Cardiac septum (tissue), 1 donor: ENCODE results near the gene NF1. TPM values are rescaled to one million over a fixed set of nuclear protein-coding genes. Genes with fewer than 3 reads are reported as not detected.
"Not testable (repeated sequence)": the region's sequence is repeated elsewhere in the genome, so short reads cannot be mapped to it uniquely, and the experiment has no call there.

Experiments
- DNase-seq: peaks from one replicate; pipeline ENCODE4 v3.0.0-alpha.2; 2020; ENCODE audit warnings: low spot score
- intact Hi-C: fragments of 100-400 bp; cut with DNase I; formaldehyde crosslinking; loops from one replicate; pipeline ENCODE4 v1.14.0; 2022
- total RNA-seq: library from RNA; stranded (reverse); fragmentation: NEBNext Ultra II Directional; extraction: Animal tissue kit (Norgen Biotek cat#: 25700); gene quantifications from one replicate; pipeline ENCODE4 v1.2.1, GENCODE V29; 2021
- donor health status: DM: no; HTN: no; CAD: no.

The NF1 gene
- total RNA-seq, 1 donor from 2014 or later, result 53.6 TPM

DNA sequence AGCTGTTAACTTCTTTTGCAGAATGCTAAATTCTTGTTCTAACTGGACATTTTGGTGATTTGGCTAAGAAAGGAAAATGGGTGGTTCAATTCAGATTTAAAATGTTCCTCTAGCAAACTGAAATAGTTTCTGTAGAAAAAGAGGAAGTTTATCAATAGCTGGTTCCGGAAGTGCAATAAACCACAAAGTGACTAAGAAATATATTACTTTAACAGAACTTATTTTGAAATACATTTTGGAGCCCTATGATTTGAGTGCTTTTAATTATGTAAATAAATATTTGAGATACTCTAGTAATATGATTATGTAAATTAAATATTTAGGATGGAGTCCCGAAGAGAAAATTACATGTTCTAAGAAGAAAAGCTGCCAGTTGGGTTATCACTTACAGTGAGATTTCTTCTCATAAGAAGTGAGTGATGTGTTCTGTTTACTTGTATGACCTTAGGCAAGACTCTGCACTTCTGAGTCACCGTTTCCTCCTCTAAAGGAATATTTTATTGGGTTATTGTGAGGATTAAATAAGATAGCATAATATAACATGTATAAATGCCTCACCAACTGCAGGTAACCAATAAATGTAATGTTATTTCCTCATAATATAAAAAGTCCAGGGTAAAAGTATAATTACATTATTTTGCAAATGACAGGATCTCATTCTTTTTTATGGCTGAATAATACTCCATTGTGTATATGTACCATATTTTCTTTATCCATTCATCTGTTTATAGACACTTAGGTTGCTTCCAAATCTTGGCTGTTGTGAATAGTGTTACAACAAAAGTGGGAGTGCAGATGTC, 219.4 kb downstream of the NF1 start, which contains the start of gene EVI2B:
EVI2B (minus strand) TSS at position 73 of the 800 bp plus-strand sequence. CDS start 8,445 bp downstream, outside the sequence.
- DNase-seq, result no peak
- intact Hi-C loops, result no loop called here

DNA sequence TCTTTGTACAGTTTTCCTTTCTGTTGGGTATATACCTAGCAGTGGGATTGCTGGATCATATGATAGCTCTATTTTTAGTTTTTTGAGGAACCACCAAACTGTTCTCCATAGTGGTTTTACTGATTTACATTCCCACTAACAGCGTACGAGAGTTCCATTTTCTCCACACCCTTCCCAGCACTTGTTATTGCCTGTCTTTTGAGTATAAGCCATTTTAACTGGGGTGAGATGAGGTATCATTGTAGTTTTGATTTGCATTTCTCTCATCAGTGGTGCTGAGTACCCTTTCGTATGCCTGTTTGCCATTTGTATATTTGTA, 220.0 kb downstream of the NF1 start:
- DNase-seq, result no peak
- intact Hi-C loops, result no loop called here

DNA sequence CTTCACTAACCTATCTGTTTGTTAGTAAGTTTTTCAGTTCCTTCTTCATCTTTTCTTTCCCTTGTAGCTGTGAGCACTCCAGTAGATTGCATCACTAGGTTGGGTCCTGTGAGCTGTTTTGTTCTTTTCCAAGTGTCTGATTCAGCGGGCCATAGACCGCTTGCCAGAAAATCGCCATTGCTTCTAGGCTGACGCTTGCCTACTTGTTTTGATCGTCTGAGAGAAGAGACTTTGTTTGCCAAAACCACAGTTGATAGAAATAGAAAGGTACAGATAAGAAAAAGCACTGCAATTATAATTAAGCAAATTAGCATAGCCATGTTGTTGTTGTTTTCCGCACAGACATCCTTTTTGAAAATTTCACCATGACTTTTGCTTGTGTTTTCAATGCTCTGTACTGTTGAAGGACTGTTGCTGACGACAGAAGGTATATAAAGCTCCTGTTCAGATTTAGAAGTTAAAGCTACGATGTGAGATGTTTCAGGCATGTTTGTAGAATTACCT, 223.6 kb downstream of the NF1 start:
- DNase-seq, result no peak
- intact Hi-C loops, result no loop called here

DNA sequence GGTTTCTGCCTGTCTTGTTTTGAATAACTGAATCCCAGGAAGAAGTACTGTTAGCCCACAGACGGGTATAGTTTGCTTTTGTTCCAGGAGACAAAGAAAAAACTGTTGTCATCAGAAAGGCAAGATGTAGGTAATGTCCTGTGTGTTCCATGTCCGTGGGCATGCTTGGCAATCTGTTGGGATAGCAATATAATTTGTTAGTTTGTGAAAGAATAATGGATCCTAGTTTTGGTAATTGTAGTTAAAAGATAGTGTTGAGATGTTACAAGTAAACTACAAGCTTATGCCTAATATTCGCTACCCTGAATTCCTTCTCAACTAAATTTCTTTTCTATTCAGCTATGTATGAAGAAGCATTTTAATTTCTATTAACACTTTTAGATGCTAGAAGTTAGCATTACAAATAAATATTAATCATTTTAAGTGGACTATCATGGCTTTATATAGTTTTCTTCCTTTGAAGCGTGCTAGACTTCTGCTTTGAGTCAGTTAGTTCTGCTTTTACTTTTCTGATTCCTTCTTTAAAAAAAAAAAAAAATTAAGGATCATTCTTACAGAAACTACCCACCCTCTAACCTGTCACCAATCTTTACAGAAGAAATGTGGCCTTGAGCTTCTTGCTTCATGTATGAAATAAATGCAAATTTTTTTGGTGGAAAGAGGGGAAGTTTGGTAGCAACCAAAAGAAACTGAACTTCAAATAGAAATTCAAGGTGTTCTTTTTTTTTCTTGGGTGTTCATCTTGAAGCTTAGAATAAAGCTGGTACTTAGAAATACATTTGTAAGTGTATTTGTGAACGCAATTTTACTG, 224.3 kb downstream of the NF1 start:
- intact Hi-C loops, result no loop called here
- DNase-seq, result no peak

DNA sequence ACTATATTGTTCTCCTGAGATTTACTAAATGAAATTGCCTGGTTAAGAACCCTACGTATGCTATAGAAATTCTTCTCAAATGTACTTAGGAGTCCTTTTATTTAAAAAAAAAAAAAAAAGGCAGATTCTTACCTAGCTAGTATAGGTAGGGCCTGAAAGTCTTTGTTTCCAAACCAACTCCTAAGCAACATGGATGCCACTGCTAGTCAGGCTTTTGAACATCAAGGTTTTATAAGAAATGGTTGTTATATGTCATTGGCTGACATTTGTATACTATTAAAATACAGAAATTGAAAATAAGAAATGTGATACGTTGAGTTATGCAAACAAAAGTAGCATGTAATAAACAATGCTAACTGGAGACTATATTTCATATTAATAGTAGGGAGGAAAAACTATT, 225.5 kb downstream of the NF1 start:
- intact Hi-C loops, result no loop called here

DNA sequence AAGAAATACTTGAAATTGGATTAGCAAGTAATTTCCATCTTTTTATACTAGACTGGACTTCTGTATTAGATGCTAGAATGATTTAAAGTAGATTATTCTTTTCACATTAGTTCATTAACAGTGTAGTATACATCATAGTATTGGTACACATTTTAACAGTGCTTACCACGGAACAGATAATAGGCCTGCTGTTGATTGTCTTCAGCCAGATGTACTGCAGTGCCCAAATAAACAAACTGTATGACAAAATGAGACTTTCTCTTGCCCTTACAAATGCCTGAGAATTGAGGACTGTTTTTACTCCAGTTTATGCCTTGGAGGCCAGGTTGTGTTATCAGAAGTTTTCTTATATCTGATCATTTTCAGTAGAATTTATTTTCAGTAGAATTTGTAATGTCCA, 226.0 kb downstream of the NF1 start:
- no peak for DNase-seq
- intact Hi-C loops, result no loop called here

More for the DNA sequence above, 225.5 kb downstream of the NF1 start:
- no peak for DNase-seq

DNA sequence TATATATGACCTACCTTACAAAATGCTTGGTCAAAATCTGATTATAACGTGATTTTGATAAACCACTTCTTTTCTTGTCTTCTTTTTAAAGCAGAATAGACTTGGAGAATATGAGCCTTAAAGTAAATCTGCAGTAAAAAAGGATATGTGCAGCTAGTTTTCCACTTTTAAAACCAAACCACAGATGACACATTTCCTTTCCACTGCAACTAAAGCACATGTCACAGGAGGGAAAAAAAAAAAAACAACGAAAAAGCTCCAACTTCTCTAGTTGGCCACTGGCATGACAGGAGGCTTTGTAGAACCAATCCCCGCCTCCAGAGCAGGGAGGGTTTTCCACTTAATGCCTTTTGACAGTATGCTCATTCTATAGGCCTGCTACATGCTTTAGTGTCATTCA, 226.7 kb downstream of the NF1 start, which contains the start of gene EVI2A:
EVI2A (minus strand) TSS at position 142 of the 400 bp plus-strand sequence. CDS start 2,609 bp downstream, outside the sequence.
- no peak for DNase-seq

DNA sequence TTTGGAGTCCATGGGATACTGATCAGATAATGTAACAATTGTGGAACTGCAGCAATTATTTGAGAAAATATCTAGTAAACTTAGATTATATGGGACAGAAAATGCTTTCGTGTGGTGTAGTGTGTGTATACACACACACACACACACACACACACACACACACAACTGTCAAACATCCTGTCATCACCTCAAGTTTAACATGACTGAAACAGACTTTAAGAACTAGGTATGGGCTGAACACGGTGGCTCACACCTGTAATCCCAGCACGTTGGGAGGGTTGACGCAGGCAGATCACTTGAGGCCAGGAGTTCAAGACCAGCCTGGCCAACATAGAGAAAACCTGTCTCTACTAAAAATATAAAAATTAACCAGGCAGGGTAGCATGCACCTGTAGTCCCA, 227.2 kb downstream of the NF1 start:
- intact Hi-C loops, result no loop called here
- DNase-seq, result no peak

More for the DNA sequence above, 226.7 kb downstream of the NF1 start, which contains the start of gene EVI2A:
- intact Hi-C loops, result no loop called here

DNA sequence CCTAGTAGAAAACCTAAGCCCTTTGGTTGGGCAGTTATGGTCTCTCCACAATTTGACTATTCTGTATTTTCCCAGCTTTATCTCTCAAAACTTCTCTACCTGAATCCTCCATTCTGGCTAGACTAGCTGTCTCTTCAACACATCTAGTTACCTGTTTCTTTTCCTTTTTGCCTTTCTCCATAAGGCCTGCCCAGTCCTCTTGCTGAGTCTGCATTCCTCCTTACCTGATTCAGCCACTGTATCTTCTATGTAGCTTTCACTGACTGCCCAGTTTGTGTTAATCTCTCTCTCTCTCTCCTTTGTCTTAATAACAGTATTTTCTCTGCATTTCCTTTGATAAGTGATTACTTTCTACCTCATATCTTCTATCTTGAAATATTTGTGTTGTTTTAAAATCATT, 228.8 kb downstream of the NF1 start:
- DNase-seq, result no peak
- intact Hi-C loops, result no loop called here

DNA sequence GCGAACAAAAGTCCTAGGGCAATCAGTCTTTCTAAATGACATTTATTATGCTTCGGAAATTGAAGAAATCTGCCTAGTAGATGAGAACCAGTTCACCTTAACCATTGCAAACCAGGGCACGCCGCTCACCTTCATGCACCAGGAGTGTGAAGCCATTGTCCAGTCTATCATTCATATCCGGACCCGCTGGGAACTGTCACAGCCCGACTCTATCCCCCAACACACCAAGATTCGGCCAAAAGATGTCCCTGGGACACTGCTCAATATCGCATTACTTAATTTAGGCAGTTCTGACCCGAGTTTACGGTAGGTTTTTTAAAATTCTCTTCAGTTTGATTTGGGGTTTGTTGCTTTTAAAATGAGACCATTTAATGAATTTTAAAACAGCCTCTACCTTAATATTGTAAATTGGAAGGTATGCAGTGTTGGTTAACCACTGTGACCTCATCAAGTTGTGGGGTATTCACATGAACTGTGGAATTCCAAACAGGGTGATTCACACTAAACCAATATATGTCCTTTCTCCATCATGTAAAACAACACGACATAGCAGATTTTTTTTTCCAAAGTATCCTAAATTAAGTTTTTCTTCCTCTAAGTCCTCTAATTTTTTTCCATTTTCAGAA, 232.9 kb downstream of the NF1 start:
- intact Hi-C loops, result no loop called here
- DNase-seq, result no peak

DNA sequence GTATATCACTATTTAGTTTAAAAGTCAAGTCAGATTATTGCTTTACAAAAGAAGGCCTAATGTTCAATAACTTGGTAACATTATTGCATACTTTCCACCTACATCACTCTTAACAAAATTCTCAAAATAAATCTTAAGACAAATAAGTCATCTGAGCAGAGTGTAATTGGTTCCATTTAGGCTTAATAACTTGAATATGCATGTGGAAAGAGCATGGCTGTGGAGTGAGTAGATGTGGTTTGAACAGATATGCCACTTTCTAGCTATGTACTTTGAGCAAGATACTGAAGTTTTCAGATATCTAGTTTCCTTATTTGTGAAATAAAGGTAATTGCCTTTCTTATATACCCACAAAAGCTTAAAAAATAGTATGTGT, 233.4 kb downstream of the NF1 start:
- intact Hi-C loops, result no loop called here
- DNase-seq, result no peak

DNA sequence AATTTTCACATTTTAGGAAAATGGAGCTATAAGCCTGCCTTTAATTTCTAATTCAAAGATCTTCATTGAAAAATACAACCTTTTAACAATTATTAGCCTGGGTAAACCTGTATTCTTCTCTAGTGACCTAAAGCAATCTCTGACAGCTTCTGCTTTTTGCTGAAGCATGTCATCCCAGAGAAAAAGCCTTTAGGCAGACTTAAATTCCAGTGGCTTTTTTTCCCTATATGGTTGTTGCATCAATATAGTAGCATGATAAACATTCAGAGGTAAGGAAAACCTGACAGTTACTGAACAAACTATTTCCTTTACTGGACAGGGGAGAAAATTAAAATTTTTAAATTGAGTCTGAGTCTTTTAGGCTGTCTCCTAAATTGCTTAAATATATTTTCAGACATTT, 234.4 kb downstream of the NF1 start:
- intact Hi-C loops, result no loop called here
- no peak for DNase-seq

DNA sequence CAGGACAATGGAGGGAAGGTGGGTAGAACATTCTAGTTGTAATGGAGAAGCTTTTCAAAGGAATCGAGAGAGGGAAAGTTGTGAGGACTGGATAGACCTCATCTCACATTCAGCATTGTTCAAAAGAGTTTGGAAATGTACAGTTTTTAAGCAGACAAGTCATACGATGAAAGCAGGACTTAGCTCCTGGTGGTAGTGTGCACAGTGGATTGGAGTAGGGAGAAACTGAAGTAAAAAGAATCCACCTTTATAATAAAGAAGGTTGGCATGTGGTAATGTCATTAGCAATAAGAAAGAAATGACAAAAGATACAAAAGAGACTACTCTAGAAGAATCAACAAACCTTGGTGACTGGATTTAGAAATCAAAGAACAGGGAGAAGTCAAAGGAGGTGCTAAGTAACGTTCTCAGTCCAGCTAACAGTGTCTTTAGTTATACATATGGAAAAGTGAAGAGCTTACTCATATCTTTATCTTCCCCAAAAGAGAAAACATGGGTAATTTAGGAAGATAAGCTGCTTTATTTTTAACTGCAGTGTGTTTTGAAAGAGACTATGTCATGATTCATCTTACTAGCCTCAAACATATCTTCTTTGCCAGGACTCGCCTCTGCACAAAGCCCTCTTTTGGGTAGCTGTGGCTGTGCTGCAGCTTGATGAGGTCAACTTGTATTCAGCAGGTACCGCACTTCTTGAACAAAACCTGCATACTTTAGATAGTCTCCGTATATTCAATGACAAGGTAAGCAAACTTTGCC, 245.3 kb downstream of the NF1 start:
- intact Hi-C loops, result no loop called here
- DNase-seq, result no peak

DNA sequence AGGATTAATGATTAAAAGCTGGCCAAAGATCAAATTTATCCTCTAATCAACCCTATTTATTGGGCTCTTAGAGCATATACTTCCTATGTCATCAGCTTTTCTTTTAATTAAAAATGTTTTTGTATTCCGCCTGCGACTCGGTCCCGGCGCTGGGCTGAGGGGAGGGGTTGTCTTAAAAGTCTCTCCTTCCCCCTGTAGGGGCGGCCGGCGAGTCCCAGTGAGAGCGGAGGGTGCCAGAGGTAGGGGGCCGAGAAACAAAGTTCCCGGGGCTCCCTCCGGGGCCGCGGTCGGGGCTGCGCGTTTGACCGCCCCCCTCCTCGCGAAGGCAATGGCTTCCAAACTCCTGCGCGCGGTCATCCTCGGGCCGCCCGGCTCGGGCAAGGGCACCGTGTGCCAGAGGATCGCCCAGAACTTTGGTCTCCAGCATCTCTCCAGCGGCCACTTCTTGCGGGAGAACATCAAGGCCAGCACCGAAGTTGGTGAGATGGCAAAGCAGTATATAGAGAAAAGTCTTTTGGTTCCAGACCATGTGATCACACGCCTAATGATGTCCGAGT, 250.5 kb downstream of the NF1 start:
- DNase-seq, intact Hi-C loops: not testable (repeated sequence)

DNA sequence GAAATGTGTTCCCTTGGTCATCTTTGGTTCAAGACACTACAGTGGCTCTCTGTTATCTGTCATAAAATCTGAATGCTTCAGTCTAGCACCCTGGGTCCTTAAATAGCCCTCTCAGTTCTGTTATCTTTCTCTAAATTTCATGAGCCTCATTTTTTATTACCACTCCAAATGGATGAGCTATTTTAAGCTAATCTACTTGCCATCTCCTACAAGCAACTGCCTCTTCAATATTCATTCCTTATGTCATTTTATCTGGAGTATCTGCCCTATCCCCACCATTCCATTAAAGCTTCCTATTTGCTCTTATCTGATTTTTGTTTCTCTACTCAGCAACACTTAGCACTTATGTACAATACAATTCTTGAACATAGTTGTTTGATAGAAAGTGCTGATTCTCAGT, 254.7 kb downstream of the NF1 start:
- no peak for DNase-seq
- intact Hi-C loops, result no loop called here

DNA sequence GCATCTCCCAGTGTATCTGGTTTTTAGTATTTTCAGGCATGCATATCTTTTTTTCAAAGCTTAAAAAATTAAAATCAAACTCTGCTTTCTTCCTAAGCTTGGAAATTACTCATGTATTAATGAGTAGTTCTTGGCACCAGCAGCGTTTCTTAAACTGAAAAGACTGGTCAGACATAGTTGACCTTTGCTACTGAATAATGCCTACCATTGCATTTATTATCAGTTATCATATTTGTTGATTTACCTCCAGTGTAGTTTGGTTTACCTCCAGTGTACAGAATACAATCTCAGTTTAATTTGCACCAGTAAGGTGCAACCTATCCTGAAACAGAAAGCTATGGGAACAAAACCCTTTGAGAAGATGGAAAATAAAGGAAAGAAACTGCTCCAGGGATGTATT, 261.2 kb downstream of the NF1 start:
- intact Hi-C loops, result no loop called here
- no peak for DNase-seq

DNA sequence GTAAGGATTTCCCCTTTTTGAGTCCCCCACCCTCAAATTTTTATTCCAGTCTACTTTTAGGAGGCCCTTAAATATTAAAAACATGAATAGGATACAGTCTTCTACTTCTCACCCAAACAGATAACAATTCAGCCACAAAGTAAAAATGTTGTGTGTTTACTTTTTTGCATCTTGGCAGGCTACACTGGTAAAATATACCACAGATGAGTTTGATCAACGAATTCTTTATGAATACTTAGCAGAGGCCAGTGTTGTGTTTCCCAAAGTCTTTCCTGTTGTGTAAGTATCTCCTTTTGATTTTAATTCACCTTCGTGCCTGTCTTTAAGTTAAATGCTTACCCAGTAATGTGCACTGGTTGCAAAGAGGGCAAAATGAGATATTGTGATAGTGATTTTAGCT, 262.3 kb downstream of the NF1 start:
- intact Hi-C loops, result no loop called here
- no peak for DNase-seq

DNA sequence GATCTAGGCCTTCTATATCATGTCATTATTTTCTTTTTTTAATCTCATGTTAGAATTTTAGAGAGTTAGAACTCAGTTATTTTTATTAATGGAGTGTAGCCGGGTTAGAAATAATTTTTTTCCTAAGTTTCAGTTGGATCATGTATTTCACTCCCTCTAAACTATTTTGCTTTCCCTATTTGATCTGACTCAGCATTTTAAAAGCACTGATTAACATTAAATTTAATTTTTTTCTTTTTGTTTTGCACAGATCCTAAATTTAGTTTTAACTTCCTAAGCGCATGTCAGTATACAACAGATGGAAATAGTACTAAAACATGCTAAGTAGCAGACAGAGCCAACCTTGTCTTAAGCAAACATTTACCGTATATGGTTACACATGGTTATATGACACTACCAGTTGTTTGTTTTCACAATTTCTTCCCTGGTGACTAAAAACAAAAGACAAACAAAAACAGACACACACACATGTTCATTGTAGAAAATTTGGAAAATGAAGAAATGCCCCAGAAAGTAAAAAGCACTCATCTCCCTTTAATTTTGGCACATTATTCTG, 263.1 kb downstream of the NF1 start:
- DNase-seq, result no peak
- intact Hi-C loops, result no loop called here

DNA sequence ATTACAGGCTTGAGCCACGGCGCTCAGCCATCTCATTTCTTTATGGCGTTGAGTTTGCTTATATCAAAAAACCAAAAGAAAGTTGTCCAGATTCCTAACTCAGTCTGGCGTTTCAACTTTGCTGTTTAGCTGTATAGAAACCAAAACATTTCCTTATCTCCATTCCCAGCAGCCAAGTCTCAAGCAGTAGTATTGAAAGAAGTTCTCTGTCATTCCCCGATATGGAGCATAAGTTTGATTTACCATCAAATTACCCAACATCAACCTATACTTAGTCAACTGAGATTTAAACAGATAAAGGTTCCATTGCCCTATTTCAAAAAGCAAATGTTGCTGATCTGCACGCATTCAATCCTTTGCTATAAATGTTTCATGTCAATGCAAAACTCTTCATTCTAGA, 269.2 kb downstream of the NF1 start:
- intact Hi-C loops, result no loop called here
- DNase-seq, result no peak
